ENCODE measurements around the gene SLC11A2. TPM values are rescaled to one million over a fixed set of nuclear protein-coding genes. Genes with fewer than 3 reads are reported as not detected.

Gene SLC11A2
- total and polyA plus RNA-seq, 2 donors: 26.9 to 30.0 TPM

- no peaks in the 10 kb centered on the region for H3K9me3 ChIP-seq (ENCODE audit: control insufficient read depth in 2 of 2, insufficient read depth in 1 of 2, low read length in 1 of 2)
- no peak overlapping the region for H3K27ac ChIP-seq (ENCODE audit: low read depth in 1 of 2, low read length in 1 of 2)
- DNase-seq (ENCODE audit: low read depth in 6 of 9, low spot score in 9 of 9): no peak
- no peaks in the 10 kb centered on the region for H3K36me3 ChIP-seq (ENCODE audit: control insufficient read depth in 2 of 2, insufficient read depth in 2 of 2, low read length in 1 of 2)
- no peaks in the 10 kb centered on the region for H3K27me3 ChIP-seq (ENCODE audit: control insufficient read depth in 2 of 2, insufficient read depth in 1 of 2, low read length in 1 of 2)
- 96% methylated on average over 4 of the region's 4 CpGs for WGBS
- H3K4me1 ChIP-seq (ENCODE audit: control insufficient read depth in 2 of 2, insufficient read depth in 2 of 2, low read length in 2 of 2): peaks cover 0 to 2% of the 10 kb centered on the region in 2 donors
- no peak overlapping the region for H3K4me3 ChIP-seq (ENCODE audit: low read length in 2 of 2)
These were observed 7.4 kb upstream of the SLC11A2 start for GRCh38 chr12:51033457-51034089.

- H3K36me3 ChIP-seq (ENCODE audit: control insufficient read depth in 2 of 2, insufficient read depth in 2 of 2, low read length in 1 of 2): no peaks in the 10 kb centered on the region
- 93% methylated on average over 2 of the region's 2 CpGs for WGBS
- H3K27ac ChIP-seq (ENCODE audit: low read depth in 1 of 2, low read length in 1 of 2): no peak overlapping the region
- no peaks in the 10 kb centered on the region for H3K9me3 ChIP-seq (ENCODE audit: control insufficient read depth in 2 of 2, insufficient read depth in 1 of 2, low read length in 1 of 2)
- H3K4me1 ChIP-seq (ENCODE audit: control insufficient read depth in 2 of 2, insufficient read depth in 2 of 2, low read length in 2 of 2): peaks cover 2 to 8% of the 10 kb centered on the region in 2 donors
- H3K27me3 ChIP-seq (ENCODE audit: control insufficient read depth in 2 of 2, insufficient read depth in 1 of 2, low read length in 1 of 2): no peaks in the 10 kb centered on the region
- no peak for DNase-seq (ENCODE audit: low read depth in 6 of 9, low spot score in 9 of 9)
- no peak overlapping the region for H3K4me3 ChIP-seq (ENCODE audit: low read length in 2 of 2)
These were observed 6.9 kb upstream of the SLC11A2 start for GRCh38 chr12:51033048-51033447.

GRCh38 chr12:51028813-51029150 is 2.6 kb upstream of the SLC11A2 start:
- Histone ChIP-seq H3K4me3 (ENCODE audit: low read length in 2 of 2) (no peak overlapping the region), H3K4me1 (ENCODE audit: control insufficient read depth in 2 of 2, insufficient read depth in 2 of 2, low read length in 2 of 2) (peaks cover 13 to 35% of the 10 kb centered on the region in 2 donors), H3K27ac (ENCODE audit: low read depth in 1 of 2, low read length in 1 of 2) (no peak overlapping the region), H3K9me3 (ENCODE audit: control insufficient read depth in 2 of 2, insufficient read depth in 1 of 2, low read length in 1 of 2) (no peaks in the 10 kb centered on the region), H3K27me3 (ENCODE audit: control insufficient read depth in 2 of 2, insufficient read depth in 1 of 2, low read length in 1 of 2) (no peaks in the 10 kb centered on the region), H3K36me3 (ENCODE audit: control insufficient read depth in 2 of 2, insufficient read depth in 2 of 2, low read length in 1 of 2) (no peaks in the 10 kb centered on the region)
- no peak for DNase-seq (ENCODE audit: low read depth in 6 of 9, low spot score in 9 of 9)
- 85% methylated on average over 5 of the region's 5 CpGs for WGBS

- Histone ChIP-seq H3K9me3 (ENCODE audit: control insufficient read depth in 2 of 2, insufficient read depth in 1 of 2, low read length in 1 of 2) (no peaks in the 10 kb centered on the region), H3K4me3 (ENCODE audit: low read length in 2 of 2) (no peak overlapping the region), H3K36me3 (ENCODE audit: control insufficient read depth in 2 of 2, insufficient read depth in 2 of 2, low read length in 1 of 2) (peaks cover 0 to 3% of the 10 kb centered on the region in 2 donors), H3K27ac (ENCODE audit: low read depth in 1 of 2, low read length in 1 of 2) (no peak overlapping the region), H3K27me3 (ENCODE audit: control insufficient read depth in 2 of 2, insufficient read depth in 1 of 2, low read length in 1 of 2) (no peaks in the 10 kb centered on the region), H3K4me1 (ENCODE audit: control insufficient read depth in 2 of 2, insufficient read depth in 2 of 2, low read length in 2 of 2) (peaks cover 18 to 40% of the 10 kb centered on the region in 2 donors)
- peak in 3 of 9 donors; percentile 53 to 77 (median 55) for DNase-seq (ENCODE audit: low read depth in 6 of 9, low spot score in 9 of 9)
- 47% methylated on average over 9 of the region's 9 CpGs for WGBS
These were observed 2.1 kb upstream of the SLC11A2 start for GRCh38 chr12:51028126-51028812.

GRCh38 chr12:51027342-51027835 is 1.2 kb upstream of the SLC11A2 start:
- no peak overlapping the region for H3K4me3 ChIP-seq (ENCODE audit: low read length in 2 of 2)
- 97% methylated on average over 15 of the region's 15 CpGs for WGBS

GRCh38 chr12:51025338-51025835 is 797 bp downstream of the SLC11A2 start:
- Histone ChIP-seq H3K27ac (ENCODE audit: low read depth in 1 of 2, low read length in 1 of 2) (peak overlapping the region; percentile 99), H3K4me1 (ENCODE audit: control insufficient read depth in 2 of 2, insufficient read depth in 2 of 2, low read length in 2 of 2) (peaks cover 34 to 63% of the 10 kb centered on the region in 2 donors), H3K4me3 (ENCODE audit: low read length in 2 of 2) (peak overlapping the region; percentile 87 to 92), H3K27me3 (ENCODE audit: control insufficient read depth in 2 of 2, insufficient read depth in 1 of 2, low read length in 1 of 2) (no peaks in the 10 kb centered on the region), H3K36me3 (ENCODE audit: control insufficient read depth in 2 of 2, insufficient read depth in 2 of 2, low read length in 1 of 2) (peaks cover 0 to 8% of the 10 kb centered on the region in 2 donors), H3K9me3 (ENCODE audit: control insufficient read depth in 2 of 2, insufficient read depth in 1 of 2, low read length in 1 of 2) (no peaks in the 10 kb centered on the region)
- WGBS: 4% methylated on average over 9 of the region's 9 CpGs
- DNase-seq (ENCODE audit: low read depth in 6 of 9, low spot score in 9 of 9): peak in 3 of 9 donors; percentile 48 to 78 (median 63)

More at GRCh38 chr12:51027342-51027835, 1.2 kb upstream of the SLC11A2 start:
- H3K27me3 ChIP-seq (ENCODE audit: control insufficient read depth in 2 of 2, insufficient read depth in 1 of 2, low read length in 1 of 2): no peaks in the 10 kb centered on the region
- H3K4me1 ChIP-seq (ENCODE audit: control insufficient read depth in 2 of 2, insufficient read depth in 2 of 2, low read length in 2 of 2): peaks cover 20 to 44% of the 10 kb centered on the region in 2 donors
- H3K36me3 ChIP-seq (ENCODE audit: control insufficient read depth in 2 of 2, insufficient read depth in 2 of 2, low read length in 1 of 2): peaks cover 0 to 6% of the 10 kb centered on the region in 2 donors
- no peak overlapping the region for H3K27ac ChIP-seq (ENCODE audit: low read depth in 1 of 2, low read length in 1 of 2)
- no peak for DNase-seq (ENCODE audit: low read depth in 6 of 9, low spot score in 9 of 9)
- no peaks in the 10 kb centered on the region for H3K9me3 ChIP-seq (ENCODE audit: control insufficient read depth in 2 of 2, insufficient read depth in 1 of 2, low read length in 1 of 2)

- Histone ChIP-seq H3K27me3 (ENCODE audit: control insufficient read depth in 2 of 2, insufficient read depth in 1 of 2, low read length in 1 of 2) (no peaks in the 10 kb centered on the region), H3K4me3 (ENCODE audit: low read length in 2 of 2) (peak overlapping the region; percentile 87 to 92), H3K9me3 (ENCODE audit: control insufficient read depth in 2 of 2, insufficient read depth in 1 of 2, low read length in 1 of 2) (no peaks in the 10 kb centered on the region), H3K4me1 (ENCODE audit: control insufficient read depth in 2 of 2, insufficient read depth in 2 of 2, low read length in 2 of 2) (peaks cover 41 to 76% of the 10 kb centered on the region in 2 donors), H3K36me3 (ENCODE audit: control insufficient read depth in 2 of 2, insufficient read depth in 2 of 2, low read length in 1 of 2) (peaks cover 0 to 8% of the 10 kb centered on the region in 2 donors), H3K27ac (ENCODE audit: low read depth in 1 of 2, low read length in 1 of 2) (peak overlapping the region; percentile 99)
- 67% methylated on average over 4 of the region's 4 CpGs for WGBS
- peak in 1 of 9 donors; percentile 40 for DNase-seq (ENCODE audit: low read depth in 6 of 9, low spot score in 9 of 9)
These were observed 2.4 kb downstream of the SLC11A2 start for GRCh38 chr12:51023625-51024382.

GRCh38 chr12:51021694-51022093 is 4.5 kb downstream of the SLC11A2 start:
- DNase-seq (ENCODE audit: low read depth in 6 of 9, low spot score in 9 of 9): peak in 1 of 9 donors; percentile 47
- 4% methylated on average over 1 of the region's 1 CpG for WGBS
- Histone ChIP-seq H3K4me1 (ENCODE audit: control insufficient read depth in 2 of 2, insufficient read depth in 2 of 2, low read length in 2 of 2) (peaks cover 38 to 62% of the 10 kb centered on the region in 2 donors), H3K4me3 (ENCODE audit: low read length in 2 of 2) (peak overlapping the region in 1 of 2 donors; percentile 26), H3K36me3 (ENCODE audit: control insufficient read depth in 2 of 2, insufficient read depth in 2 of 2, low read length in 1 of 2) (peaks cover 0 to 8% of the 10 kb centered on the region in 2 donors), H3K9me3 (ENCODE audit: control insufficient read depth in 2 of 2, insufficient read depth in 1 of 2, low read length in 1 of 2) (no peaks in the 10 kb centered on the region), H3K27ac (ENCODE audit: low read depth in 1 of 2, low read length in 1 of 2) (peak overlapping the region; percentile 58 to 91), H3K27me3 (ENCODE audit: control insufficient read depth in 2 of 2, insufficient read depth in 1 of 2, low read length in 1 of 2) (no peaks in the 10 kb centered on the region)

Measured in thymus (tissue), 11 donors.